H54 (cell line): Measurements from ENCODE around the gene DNM2.

Experiments
- DNase-seq: peaks from one replicate; pipeline ENCODE4 v3.0.0; 2011; ENCODE audit warnings: low spot score, mixed read lengths; ENCODE audit not compliant: insufficient read length
- FAIRE-seq: peaks from 3 replicates; lab custom pipeline; 2011; peaks lifted over from hg19 to GRCh38; lab: Jason Lieb, UNC
- POLR2A ChIP-seq: IDR thresholded peaks from 2 replicates; pipeline ENCODE4 v1.6.1; 2011; ENCODE audit warnings: low read depth, mild to moderate bottlenecking, low read length

Gene DNM2

GRCh38 chr19:10695401-10696398, 22.2 kb upstream of the DNM2 start:
- no peak for TF ChIP-seq POLR2A
- FAIRE-seq (no peak), DNase-seq (peak; percentile 76)

GRCh38 chr19:10699650-10700335, 18.1 kb upstream of the DNM2 start:
- no peak for FAIRE-seq
- TF ChIP-seq POLR2A: no peak
- DNase-seq: no peak

GRCh38 chr19:10701955-10702525, 15.8 kb upstream of the DNM2 start:
- no peak for FAIRE-seq
- no peak for DNase-seq
- TF ChIP-seq POLR2A: no peak

- FAIRE-seq: no peak
- TF ChIP-seq POLR2A: no peak
- DNase-seq: no peak
Observed at GRCh38 chr19:10706990-10707389, 10.9 kb upstream of the DNM2 start.

- DNase-seq: no peak
- FAIRE-seq: no peak
- no peak for TF ChIP-seq POLR2A
Observed at GRCh38 chr19:10707440-10707839, 10.4 kb upstream of the DNM2 start.

GRCh38 chr19:10708291-10708690, 9.6 kb upstream of the DNM2 start:
- FAIRE-seq (no peak), DNase-seq (no peak)
- TF ChIP-seq POLR2A: no peak

GRCh38 chr19:10712045-10712444, 5.8 kb upstream of the DNM2 start:
- TF ChIP-seq POLR2A: no peak
- no peak for DNase-seq
- no peak for FAIRE-seq

GRCh38 chr19:10712754-10713153, 5.1 kb upstream of the DNM2 start:
- DNase-seq (no peak), FAIRE-seq (no peak)
- TF ChIP-seq POLR2A: no peak

- no peak for DNase-seq
- FAIRE-seq: no peak
- TF ChIP-seq POLR2A: no peak
Observed at GRCh38 chr19:10713317-10713716, 4.6 kb upstream of the DNM2 start.

- FAIRE-seq (no peak), DNase-seq (no peak)
- no peak for TF ChIP-seq POLR2A
Observed at GRCh38 chr19:10717054-10717355, 874 bp upstream of the DNM2 start.

- no peak for FAIRE-seq
- DNase-seq: no peak
- peak; percentile 26; the same call in 1 of the 2 replicates for TF ChIP-seq POLR2A
Observed at GRCh38 chr19:10718205-10719196, 622 bp downstream of the DNM2 start.

GRCh38 chr19:10719466-10719961, 1.6 kb downstream of the DNM2 start:
- no peak for DNase-seq
- no peak for TF ChIP-seq POLR2A
- FAIRE-seq: no peak

- no peak for DNase-seq
- TF ChIP-seq POLR2A: no peak
- no peak for FAIRE-seq
Observed at GRCh38 chr19:10720607-10721125, 2.8 kb downstream of the DNM2 start.

GRCh38 chr19:10723591-10723990, 5.7 kb downstream of the DNM2 start:
- TF ChIP-seq POLR2A: no peak
- FAIRE-seq: no peak
- DNase-seq: no peak
